NB4 (cell line): Measurements from ENCODE around the gene KRT13.

Experiments
- DNase-seq: peaks from one replicate; pipeline ENCODE4 v3.0.0; 2010; ENCODE audit warnings: low read depth
- H3K4me3 ChIP-seq: one replicate; pipeline ENCODE4 v1.5.1; 2011; ENCODE audit warnings: mild to moderate bottlenecking, low read depth, low read length, moderate library complexity
- MYC ChIP-seq: IDR thresholded peaks from 2 replicates; pipeline ENCODE4 v1.6.1; 2011; ENCODE audit warnings: low read depth, low read length
- POLR2A ChIP-seq: IDR thresholded peaks from 2 replicates; pipeline ENCODE4 v1.6.1; 2011; ENCODE audit warnings: mild to moderate bottlenecking; ENCODE audit not compliant: insufficient read length; ENCODE audit errors: extremely low read depth
- TF ChIP-seq, protein P1 (sequence below): IDR thresholded peaks from one replicate; pipeline ENCODE4 v1.5.1; 2012; ENCODE audit warnings: low read depth, low read length
- TF ChIP-seq, protein P2 (sequence below): IDR thresholded peaks from 2 replicates; pipeline ENCODE4 v1.6.1; 2011; ENCODE audit warnings: low read depth, low read length

The KRT13 gene

DNA sequence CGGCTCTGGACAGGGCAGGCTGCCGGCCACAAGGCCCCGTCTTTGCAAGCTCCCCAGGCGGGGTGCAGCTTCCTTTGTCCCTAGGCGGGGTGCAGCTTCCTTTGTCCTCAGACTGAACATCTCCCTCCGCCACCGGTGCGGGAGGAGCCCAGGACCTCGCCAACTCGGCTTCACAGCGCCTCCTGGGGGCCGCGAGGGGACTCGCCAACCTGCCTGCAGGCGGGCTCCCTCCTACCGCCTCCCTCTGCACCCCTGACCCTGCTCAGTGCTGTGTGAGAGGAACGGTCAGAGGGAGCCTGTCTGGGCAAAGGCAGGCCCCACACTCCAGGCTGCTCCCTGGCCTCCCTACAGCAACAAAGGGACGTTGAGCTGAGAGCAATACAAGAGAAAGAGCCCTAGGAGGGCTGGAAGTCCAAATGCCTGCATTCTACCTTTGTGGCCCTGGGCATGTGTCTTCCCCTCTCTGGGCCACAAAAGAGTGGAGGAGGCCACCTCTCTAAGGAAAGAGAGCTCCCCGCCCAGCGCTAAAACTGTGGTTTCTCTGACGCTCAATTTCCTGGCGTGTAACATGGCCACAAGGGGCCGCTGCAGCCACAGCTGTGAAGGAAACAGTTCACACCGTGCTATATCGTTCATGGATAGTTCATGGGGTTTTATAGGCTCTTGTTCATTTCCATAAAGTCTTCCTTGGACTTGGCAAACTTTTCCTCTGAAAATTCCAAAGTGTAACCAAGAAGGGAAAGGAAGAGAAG lies 43.6 kb upstream of the KRT13 start:
- H3K4me3 ChIP-seq: no peak overlapping the region
- DNase-seq: peak; percentile 85
- TF ChIP-seq, protein P1, sequence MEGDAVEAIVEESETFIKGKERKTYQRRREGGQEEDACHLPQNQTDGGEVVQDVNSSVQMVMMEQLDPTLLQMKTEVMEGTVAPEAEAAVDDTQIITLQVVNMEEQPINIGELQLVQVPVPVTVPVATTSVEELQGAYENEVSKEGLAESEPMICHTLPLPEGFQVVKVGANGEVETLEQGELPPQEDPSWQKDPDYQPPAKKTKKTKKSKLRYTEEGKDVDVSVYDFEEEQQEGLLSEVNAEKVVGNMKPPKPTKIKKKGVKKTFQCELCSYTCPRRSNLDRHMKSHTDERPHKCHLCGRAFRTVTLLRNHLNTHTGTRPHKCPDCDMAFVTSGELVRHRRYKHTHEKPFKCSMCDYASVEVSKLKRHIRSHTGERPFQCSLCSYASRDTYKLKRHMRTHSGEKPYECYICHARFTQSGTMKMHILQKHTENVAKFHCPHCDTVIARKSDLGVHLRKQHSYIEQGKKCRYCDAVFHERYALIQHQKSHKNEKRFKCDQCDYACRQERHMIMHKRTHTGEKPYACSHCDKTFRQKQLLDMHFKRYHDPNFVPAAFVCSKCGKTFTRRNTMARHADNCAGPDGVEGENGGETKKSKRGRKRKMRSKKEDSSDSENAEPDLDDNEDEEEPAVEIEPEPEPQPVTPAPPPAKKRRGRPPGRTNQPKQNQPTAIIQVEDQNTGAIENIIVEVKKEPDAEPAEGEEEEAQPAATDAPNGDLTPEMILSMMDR: peak; percentile 84
- TF ChIP-seq MYC (peak; percentile 44; the same call in 1 of the 2 replicates), POLR2A (no peak)
- TF ChIP-seq, protein P2, sequence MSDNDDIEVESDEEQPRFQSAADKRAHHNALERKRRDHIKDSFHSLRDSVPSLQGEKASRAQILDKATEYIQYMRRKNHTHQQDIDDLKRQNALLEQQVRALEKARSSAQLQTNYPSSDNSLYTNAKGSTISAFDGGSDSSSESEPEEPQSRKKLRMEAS: peak; percentile 42

DNA sequence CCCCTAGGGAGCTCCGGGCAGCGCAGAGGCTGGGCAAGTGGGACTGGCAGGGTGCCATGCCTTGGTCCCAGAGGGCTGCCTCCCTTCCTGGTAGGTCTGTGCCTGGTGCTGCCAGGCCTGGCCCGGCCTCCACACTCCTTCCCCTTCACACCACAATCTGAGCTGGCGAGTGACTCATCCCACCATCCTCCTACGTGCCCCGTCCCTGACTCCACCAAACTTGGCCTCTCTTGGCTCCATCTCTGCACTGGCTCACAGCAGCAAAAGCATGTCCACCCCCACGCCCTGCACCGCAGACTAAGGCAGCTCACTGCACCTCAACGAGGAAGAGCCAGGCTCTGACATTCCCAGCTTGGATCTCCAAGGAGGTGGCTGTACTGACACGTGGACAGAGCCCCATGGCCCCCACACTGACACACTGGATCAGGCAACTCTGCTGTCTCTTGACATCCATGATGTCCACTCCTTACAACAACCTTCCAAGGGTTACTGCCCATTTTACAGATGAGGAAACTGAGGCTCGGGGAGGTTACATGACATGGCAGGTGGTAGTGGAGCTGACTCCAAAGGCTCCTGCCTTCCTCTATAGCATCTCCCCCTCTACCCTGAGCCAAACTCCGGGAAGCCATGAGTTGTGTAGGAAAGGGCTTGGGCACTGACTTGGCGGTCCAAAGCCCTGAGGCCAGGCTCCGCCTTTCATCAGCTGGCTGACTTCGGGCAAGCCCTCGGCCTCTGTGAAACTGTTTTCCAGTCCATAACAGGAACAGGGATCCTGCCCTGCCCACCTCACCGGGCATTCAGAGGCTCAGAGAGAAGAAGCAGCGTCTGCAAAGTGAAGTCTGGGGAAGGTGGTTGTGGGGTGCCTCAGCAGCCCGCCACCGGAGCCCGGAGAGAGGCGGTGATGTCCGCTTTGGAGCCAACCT lies 42.8 kb upstream of the KRT13 start:
- H3K4me3 ChIP-seq: no peak overlapping the region
- TF ChIP-seq, protein P2: 0 out of 2 replicates have a peak, but pooled peaks have one; percentile 16
- TF ChIP-seq, protein P1: no peak
- DNase-seq: peak; percentile 95

DNA sequence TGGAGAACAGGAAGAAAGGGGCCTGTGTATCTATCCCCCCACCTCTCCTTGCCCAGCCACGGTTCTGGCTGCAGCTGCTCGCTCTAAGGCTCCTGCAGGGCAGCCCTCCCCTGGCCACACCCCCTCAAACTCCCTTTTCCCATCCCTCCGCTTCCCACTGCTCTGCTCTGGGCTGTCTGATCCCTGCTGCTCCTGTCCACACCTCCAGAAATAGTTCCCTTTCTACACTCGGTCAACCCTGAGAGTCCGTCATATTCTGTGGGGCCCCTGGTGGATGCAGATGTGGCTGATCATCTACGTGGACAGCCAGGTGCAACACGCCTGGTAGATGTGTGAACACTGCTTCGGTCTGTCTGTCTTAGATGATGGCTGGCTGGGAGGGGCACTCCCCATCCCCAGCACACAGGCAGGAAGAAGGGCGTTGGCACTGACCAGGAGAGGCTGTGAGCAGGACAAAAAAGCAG lies 42.0 kb upstream of the KRT13 start:
- TF ChIP-seq, protein P1: no peak
- TF ChIP-seq, protein P2: no peak
- TF ChIP-seq MYC (no peak), POLR2A (no peak)
- H3K4me3 ChIP-seq: no peak overlapping the region
- no peak for DNase-seq

DNA sequence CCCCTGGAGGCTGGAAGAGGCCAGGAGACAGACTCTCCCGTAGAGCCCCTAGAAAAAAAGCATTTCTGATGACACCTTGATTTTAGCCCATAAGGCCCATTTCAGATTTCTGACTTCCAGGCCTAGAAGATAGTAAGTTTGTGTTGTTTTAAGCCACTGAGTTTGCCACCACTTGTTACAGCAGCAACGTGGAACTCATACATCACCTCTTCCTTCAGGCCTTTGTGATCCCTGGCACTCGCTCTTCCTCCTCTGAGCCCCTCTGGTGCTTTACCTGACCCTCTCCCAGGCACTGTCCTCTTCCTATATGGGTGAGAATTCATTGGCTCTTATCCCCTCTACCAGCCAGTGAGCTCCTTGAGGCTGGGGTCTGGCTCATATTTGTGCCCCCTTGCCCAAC lies 41.4 kb upstream of the KRT13 start:
- DNase-seq: no peak
- no peak for TF ChIP-seq POLR2A
- no peak overlapping the region for H3K4me3 ChIP-seq

DNA sequence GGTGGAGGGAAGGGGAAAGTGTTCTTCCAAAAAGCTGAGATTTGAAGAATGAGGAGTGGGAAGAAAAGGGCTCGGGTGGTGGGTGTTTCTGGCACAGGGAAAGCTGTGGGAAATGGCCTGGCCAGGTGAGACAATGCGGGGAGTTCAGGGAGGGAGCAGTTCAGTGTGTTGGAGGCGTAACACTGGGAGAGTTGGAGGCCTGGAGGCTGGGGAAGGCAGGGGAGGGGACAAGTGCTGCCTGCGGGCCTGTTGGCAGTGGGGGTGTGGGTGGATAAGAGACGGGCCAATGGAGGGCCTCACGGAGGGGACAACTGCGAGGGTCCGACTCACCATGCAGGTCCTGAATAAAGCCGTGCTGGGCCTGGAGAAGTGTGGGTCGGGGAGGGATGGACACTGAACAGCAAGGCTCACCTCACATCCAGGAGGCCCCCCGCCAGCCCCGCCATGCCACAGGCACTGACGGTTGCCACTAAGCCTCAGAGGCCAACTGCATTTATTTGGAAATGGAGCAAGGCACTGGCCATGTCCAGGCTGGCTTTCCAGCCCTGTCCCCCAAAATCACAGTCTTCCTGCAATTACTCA lies 40.5 kb upstream of the KRT13 start:
- TF ChIP-seq, protein P1: no peak
- TF ChIP-seq POLR2A (no peak), MYC (no peak)
- TF ChIP-seq, protein P2: no peak
- DNase-seq: no peak
- H3K4me3 ChIP-seq: no peak overlapping the region

DNA sequence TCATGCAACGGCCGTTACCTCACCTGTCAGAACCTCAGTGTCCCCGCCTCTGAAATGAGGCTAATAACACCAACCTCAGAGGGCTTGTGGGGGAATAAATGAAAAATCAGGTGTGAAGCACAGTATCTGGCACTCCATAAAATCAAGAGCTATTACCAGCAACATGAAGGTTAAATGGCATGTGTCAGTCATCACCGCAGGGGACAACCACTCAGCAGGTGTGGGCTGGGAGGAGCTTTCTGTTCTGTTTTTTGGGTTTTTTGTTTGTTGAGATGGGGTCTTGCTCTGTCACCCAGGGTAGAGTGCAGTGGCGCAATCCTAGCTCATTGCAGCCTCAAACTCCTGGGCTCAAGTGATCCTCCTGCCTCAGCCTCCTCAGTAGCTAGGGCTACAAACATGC lies 39.5 kb upstream of the KRT13 start:
- no peak for DNase-seq
- no peak for TF ChIP-seq POLR2A
- TF ChIP-seq, protein P1: no peak
- TF ChIP-seq MYC: no peak
- TF ChIP-seq, protein P2: no peak
- H3K4me3 ChIP-seq: no peak overlapping the region
